Body of pancreas (tissue), 4 donors: ENCODE measurements around the gene DNAH2.

ENCODE experiments used
- POLR2A ChIP-seq, 3 donors: fragments of 450-650 bp; IDR thresholded peaks; one replicate each; pipeline ENCODE4 v1.6.1; 2016; ENCODE audit warnings: antibody characterized with exemption in 3 of 3, mild to moderate bottlenecking in 2 of 3
- TF ChIP-seq, protein P1 (sequence below), 7 experiments: fragments of 450-650 bp in 4 of 7; fragments of 200-600 bp in 3 of 7; sonication (generic) in 3 of 7; IDR thresholded peaks; one replicate each; pipeline ENCODE4 v1.5.1; 2016 to 2019; ENCODE audit warnings: antibody characterized with exemption in 7 of 7

DNA sequence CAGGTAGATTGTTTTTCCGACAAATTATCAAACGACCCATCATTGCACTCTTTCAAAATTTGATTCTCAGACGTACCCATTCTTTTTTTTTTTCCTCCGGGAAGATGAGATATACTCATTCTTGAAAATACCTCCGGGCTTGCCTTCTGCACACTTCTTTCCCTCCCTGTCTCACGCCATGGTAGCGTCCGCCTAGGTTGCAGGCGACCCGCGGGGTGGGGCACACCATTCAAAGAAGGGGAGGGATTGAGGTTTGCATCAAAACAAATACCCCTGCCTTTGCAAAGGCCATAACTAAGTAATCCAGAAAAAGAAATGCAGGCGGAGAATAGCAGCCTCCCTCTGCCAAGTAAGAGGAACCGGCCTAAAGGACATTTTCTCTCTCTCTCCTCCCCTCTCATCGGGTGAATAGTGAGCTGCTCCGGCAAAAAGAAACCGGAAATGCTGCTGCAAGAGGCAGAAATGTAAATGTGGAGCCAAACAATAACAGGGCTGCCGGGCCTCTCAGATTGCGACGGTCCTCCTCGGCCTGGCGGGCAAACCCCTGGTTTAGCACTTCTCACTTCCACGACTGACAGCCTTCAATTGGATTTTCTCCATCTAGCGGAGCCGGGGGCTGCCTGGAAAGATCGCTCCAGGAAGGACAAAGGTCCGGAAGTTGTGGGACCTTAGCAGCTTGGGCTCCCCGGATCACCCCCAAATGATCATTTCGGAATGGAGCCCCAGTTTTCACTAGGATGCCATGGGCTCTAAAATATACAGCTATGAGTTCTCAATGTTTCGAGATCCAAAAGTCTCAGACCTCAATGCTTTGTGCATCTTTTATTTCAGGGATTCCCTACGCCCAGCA, 31.1 kb upstream of the DNAH2 start:
- TF ChIP-seq POLR2A (IDR thresholded peaks at IDR 0.05), result peak; percentile 78 to 92 (median 88)
- TF ChIP-seq, protein P1, sequence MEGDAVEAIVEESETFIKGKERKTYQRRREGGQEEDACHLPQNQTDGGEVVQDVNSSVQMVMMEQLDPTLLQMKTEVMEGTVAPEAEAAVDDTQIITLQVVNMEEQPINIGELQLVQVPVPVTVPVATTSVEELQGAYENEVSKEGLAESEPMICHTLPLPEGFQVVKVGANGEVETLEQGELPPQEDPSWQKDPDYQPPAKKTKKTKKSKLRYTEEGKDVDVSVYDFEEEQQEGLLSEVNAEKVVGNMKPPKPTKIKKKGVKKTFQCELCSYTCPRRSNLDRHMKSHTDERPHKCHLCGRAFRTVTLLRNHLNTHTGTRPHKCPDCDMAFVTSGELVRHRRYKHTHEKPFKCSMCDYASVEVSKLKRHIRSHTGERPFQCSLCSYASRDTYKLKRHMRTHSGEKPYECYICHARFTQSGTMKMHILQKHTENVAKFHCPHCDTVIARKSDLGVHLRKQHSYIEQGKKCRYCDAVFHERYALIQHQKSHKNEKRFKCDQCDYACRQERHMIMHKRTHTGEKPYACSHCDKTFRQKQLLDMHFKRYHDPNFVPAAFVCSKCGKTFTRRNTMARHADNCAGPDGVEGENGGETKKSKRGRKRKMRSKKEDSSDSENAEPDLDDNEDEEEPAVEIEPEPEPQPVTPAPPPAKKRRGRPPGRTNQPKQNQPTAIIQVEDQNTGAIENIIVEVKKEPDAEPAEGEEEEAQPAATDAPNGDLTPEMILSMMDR (IDR thresholded peaks at IDR 0.05), result peak in 4 of 7 experiments; percentile 2 to 23 (median 3)
